GM19438 (cell line): Measurements from ENCODE around the gene FOXL2NB.

Experiments
- ATAC-seq: cut with Tn5 transposase; IDR thresholded peaks from one replicate; pipeline ENCODE4 v1.9.1; 2021; ENCODE audit warnings: low read depth; ENCODE audit not compliant: unreplicated experiment

FOXL2NB gene

GRCh38 chr3:138944929-138945708 lies 1.9 kb upstream of the FOXL2NB start:
- no peak for ATAC-seq

GRCh38 chr3:138945709-138946662 lies 1.0 kb upstream of the FOXL2NB start:
- ATAC-seq: no peak

GRCh38 chr3:138947495-138948121 lies 591 bp downstream of the FOXL2NB start:
- ATAC-seq: no peak

- ATAC-seq: no peak
Observed at GRCh38 chr3:138948371-138949001, 1.5 kb downstream of the FOXL2NB start.

GRCh38 chr3:138949002-138949418 lies 2.0 kb downstream of the FOXL2NB start:
- no peak for ATAC-seq

- ATAC-seq: no peak
Observed at GRCh38 chr3:138949445-138950005, 2.5 kb downstream of the FOXL2NB start.

- no peak for ATAC-seq
Observed at GRCh38 chr3:138950006-138950644, 3.1 kb downstream of the FOXL2NB start.

GRCh38 chr3:138950701-138951100 lies 3.7 kb downstream of the FOXL2NB start:
- no peak for ATAC-seq

- no peak for ATAC-seq
Observed at GRCh38 chr3:138960417-138960852, 13.4 kb downstream of the FOXL2NB start.

GRCh38 chr3:138962854-138963560 lies 16.0 kb downstream of the FOXL2NB start:
- no peak for ATAC-seq

GRCh38 chr3:138964264-138964663 lies 17.2 kb downstream of the FOXL2NB start:
- ATAC-seq: no peak

- ATAC-seq: no peak
Observed at GRCh38 chr3:138964923-138965322, 17.9 kb downstream of the FOXL2NB start.

- no peak for ATAC-seq
Observed at GRCh38 chr3:138971766-138972320, 24.8 kb downstream of the FOXL2NB start.

GRCh38 chr3:138972941-138973340 lies 25.9 kb downstream of the FOXL2NB start:
- ATAC-seq: no peak

GRCh38 chr3:138974462-138974861 lies 27.4 kb downstream of the FOXL2NB start:
- no peak for ATAC-seq

- no peak for ATAC-seq
Observed at GRCh38 chr3:138975351-138975750, 28.3 kb downstream of the FOXL2NB start.

- ATAC-seq: no peak
Observed at GRCh38 chr3:138976047-138976446, 29.0 kb downstream of the FOXL2NB start.

- no peak for ATAC-seq
Observed at GRCh38 chr3:138984816-138985215, 37.8 kb downstream of the FOXL2NB start.

- ATAC-seq: no peak
Observed at GRCh38 chr3:138985932-138986331, 38.9 kb downstream of the FOXL2NB start.
